HG02588 (cell line): ENCODE data around the gene HNRNPA0.

Experiments used
- ATAC-seq: cut with Tn5 transposase; IDR thresholded peaks from one replicate; pipeline ENCODE4 v1.9.1; 2021; ENCODE audit warnings: mild to moderate bottlenecking, moderate library complexity; ENCODE audit not compliant: unreplicated experiment

The HNRNPA0 gene

DNA sequence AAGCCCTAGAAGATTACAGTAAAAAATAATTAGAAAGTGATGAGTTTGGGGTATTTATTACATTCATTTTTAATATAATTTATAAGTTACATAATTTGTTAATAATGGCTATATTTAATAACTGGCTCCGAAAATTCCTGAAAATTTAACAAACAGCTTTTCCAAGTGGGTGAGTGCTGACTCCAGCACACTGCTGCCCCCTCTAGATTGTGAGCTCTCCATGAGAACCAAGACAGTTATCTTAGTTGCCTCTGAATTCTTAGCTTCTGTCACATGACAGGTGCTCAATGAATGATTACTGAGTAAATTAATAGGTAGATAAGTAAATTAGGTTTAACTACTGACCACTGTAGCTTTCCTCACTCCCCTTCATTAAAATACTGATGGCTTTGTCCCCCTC, 26.1 kb downstream of the HNRNPA0 start:
- ATAC-seq = no peak

DNA sequence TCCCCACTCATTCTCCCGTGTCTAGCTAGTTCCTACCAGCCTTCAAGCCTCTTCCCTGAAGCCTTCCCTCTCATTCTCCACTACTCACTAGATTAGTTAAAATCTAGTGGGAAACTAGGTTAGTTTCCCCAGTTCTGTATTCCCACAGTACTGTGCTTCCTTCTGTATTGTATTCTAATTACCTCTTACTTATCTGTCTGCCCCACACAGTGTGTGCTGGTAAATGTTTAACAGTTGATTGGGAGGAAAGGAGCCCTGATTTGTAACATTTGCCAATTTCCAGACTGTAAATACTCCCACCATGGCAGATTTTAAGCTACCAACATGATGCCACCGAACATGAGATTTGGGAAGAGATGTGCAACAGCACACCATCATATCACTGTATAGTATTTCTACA, 26.5 kb downstream of the HNRNPA0 start:
- ATAC-seq = no peak

DNA sequence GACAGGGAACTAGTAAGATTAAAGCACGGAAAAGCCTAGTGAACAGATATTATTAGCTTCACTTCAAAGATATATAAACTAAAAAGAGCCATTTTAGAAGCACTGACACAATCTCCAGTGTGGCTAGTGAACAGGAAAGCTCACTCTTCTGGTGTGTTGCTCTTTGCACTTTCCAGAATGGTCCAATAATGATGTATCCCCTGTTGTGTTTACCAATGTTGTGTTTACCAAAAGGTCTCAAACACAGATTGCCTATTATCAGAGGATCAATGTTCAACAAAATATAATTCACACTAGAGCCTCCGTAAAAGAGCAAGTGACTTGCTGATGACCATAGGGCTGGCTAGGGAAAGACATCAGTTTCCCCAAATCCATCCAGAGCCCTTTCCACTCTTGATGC, 29.9 kb downstream of the HNRNPA0 start:
- ATAC-seq = no peak

DNA sequence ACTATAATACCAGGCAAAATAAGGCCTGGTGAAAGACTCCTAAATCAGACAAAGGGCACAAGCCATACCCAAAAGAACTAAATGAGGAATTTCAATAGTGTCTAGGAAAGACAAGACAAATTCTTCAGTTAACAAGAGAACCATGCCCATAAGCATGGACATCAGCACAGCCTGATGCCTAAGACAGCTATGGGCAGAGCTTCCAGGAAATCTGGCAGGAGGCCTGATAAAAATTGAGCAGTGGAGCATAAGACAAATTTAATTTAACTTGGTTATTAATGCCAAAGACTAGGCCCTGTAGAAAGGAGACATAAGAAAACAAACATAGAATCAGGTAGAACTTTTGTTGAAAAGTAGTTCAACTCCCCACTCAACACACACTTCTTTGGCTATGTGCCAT, 35.6 kb downstream of the HNRNPA0 start:
- no peak for ATAC-seq

DNA sequence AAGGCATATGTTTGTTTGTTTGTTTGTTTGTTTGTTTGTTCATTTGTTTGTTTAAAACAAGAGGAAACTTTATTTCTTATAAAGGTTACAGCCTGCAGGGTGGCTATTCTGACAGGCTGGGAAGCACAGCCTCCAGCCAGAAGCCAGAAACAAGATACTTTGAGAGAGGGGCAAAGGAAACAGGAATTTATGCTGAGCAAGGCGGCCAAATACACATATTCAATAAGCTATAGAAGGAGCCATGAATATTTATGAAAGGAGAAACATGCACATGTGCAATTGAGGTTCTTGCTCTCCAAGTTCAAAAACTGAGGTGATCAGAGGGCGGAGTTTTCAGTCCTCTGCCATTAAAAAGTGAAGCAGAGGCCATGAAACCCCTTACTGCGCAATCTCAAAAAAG, 37.8 kb downstream of the HNRNPA0 start:
- ATAC-seq = no peak

DNA sequence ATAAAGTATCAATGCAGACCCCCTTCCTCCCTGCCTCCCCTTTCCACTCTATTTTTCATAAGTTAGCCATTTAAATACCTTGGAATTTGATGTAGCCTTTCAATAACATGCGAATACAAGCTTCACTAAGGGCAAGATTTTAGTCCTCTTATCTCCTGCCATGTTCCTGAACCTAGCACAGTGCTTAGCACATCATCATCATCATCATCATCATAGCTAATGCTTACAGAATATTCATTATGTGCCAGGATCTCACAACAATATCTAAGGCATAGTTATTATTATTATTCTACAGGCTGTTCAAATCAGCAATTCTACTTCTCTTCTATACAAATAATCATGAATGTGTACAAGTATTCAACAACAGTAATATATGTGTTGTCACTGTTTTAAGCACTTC, 38.7 kb downstream of the HNRNPA0 start:
- ATAC-seq = no peak

DNA sequence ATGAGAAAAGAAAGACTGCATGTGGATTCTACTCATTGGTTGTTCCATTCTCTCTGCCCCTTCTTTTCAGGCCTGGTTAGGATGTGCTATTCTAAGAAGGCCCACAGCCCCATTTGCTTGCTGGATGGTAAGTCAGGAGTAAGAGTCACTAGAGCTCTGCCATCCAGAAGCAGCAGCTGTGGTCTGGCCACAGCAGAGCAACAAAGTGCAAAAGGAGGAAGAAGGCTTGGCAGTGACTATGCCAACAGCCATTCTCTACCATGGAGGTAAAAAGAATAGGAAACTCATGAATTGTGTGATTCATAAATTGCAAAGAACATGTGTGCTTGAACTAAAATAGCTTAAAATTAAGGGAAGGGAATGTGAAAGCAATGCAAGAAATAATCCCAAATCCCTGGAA, 39.2 kb downstream of the HNRNPA0 start:
- ATAC-seq = no peak

DNA sequence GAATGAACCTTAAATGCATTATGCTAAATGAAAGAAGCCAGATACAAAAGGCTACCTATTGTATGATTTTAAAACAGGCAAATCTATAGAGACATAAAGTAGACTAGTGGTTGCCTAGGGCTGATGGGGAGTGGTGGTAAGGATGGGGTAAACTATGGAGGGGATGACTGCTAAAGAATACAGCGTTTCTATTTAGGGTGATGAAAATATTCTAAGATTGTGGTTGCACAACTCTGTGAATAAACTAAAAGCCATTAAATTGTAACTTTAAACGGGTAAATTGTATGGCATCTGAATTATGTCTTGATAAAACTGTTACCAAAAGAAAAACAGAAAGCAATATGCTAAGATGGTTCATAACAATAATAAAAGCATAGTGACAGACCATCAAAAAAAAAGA, 39.7 kb downstream of the HNRNPA0 start:
- ATAC-seq = no peak

DNA sequence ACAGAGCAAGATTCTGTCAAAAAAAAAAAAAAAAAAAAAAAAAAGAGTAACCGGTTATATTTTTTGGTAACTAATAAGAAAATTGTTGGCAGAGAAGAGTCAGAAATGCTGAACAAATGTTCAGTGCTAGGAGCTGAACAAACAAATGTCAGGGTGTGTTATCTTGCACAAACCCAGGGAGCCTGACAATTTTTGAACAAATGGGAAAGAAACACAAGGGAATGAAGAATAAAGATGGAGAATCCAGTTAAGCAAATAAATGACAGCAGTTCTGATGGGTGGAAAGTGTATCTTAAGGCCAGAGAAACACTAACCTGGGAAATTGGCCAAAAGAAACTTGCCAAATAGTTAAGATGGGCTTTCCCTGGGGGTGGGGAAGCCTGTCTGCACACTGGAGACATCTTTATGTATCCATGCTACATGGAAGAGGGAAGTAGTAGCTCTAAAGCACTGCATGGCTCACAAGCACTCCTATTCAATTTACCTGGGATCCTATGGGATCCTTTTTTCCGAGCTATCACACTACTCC, 42.0 kb downstream of the HNRNPA0 start:
- no peak for ATAC-seq

DNA sequence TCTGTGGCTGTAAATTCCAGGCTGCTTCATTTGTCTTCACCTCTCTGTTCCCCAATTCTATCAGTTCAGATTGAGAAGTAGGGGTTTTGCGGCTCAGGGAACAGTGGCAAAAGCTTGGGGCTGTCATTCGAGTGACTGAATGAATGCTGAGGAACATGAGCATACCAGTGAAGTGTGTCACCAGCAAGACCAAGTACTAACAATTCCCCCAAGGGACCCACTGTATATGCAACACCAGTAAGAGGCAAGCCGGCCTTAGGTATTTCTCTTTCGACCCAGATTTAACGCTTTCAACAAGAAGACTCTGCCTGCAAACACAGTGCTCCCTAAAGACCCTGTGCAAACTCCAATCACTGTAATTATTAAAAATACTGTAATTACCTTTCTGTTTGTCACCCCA, 44.1 kb downstream of the HNRNPA0 start:
- ATAC-seq = no peak

DNA sequence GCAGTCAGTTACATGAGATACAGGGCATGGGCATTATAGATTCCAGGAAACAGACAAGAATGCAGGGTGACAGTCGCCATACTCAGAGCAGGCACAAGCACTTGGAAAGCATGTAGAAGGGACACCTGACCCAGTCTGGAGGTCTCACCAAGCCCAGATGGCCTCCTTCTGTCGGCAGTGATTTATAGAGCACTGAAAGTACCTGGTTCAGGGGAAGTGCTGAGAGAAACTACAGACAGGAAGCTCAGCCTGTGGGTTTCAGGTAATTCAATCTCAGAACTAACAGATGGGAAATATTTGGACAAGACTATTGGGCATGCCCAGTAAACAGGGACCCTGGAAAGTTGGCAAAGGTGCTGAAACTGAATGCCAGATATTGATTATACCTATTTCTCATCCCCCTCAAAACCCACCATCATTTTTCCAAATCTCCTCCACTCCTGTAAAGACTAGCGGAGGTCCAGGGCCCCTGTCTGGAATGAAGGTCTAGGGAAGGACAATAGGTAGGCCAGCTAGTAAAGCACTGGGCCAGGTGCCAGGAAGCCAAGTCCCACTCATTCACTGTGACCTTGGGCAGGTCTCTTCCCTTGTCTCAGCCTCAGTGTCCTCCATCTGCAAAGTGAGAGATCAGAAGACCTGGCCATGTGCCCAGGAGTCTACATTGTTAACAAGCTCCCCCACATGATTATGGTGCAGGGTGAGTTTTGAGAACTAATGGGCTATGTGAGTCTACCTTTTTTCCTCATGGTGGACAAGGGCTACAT, 45.2 kb downstream of the HNRNPA0 start:
- ATAC-seq = no peak

DNA sequence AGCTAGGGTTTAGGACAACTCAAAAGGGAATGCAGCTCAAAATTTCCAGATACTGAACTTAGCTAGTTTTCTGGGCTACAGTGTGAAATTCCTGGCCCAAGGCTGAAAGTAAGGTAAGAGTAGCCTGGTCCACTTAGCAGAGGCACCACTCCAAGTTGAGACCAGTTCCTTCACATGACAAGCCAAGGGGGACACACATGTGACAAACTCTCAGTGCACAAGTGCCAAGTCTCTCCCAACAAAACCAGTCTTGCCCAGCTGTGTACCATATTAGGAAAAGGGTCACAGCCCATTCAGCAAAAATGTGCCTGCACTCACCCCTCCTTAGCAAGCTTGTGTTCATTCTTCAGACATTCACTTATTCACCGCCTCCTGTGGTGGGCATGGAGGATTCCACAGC, 46.1 kb downstream of the HNRNPA0 start:
- no peak for ATAC-seq

DNA sequence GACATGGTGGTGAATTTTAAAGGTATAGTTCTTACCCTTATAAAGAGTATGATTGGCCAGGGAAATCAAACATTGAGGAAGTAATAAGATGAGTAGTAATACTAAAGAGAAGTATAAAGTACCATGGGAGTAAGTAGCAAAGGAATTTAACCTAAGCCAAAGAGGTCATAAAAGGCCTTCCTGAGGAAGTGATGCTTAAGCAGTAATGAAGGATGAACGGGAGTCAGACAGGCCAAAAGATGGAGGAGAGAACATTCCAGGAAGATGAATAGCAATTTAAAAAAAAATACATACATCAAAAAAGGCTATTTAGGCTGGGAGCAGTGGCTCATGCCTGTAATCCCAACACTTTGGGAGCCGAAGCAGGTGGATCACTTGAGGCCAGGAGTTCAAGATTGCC, 47.3 kb downstream of the HNRNPA0 start:
- ATAC-seq = no peak

DNA sequence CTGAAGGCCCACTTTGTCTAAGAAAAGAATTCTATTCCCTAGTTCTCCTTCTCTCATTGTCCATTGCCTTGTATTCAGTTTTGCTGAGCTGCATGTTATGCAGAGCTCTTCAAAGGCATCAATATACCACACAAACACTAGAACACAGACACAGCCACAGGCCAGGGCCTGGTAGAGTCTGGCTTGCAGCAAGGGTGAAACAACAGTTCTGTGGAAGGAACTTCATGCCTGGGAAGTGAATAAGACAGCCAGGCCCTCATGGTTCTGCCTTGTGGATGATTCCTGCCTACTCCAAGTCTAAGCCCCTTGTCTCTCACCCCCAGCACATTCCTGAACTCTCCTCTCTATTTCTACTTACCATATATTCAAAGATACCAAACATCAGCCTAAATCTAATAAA, 49.1 kb downstream of the HNRNPA0 start:
- no peak for ATAC-seq

DNA sequence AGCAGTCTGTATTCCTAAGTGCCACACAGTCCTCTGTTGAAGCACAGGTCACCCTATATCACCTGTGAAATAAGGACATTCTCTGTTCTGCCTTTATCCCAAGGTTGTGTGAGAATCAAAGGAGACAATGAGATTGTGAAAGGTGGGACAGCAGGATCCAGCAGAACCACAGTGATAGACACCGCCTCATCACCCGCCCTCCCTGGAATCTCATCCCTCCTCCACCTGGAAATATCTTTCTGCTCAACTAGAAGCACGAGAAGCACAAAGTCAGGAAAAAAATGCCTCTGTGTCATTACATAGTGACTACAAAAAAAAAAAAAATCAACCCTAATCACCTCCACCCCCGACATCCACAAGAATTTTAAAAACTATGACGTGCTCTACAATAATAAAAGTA, 50.6 kb downstream of the HNRNPA0 start:
- no peak for ATAC-seq

DNA sequence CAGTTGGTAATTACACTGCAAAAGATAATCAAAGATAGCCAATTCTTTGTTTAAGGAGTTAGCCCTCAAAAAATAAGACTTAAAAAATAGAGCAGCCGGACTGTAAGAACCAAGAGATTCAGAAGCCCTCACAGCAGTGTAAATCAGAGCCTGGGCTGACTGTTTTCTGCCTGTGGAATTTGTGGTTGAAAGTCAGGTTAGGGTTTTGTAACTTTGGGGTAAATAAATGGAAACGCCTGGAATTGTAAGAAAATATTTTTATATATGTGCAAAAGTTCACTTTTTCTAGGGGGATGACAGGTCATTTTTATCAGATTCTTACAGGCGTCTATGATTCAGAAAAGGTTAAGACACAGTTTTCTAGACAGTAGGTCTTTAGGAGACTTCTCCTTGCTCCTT, 53.9 kb downstream of the HNRNPA0 start:
- ATAC-seq = no peak

DNA sequence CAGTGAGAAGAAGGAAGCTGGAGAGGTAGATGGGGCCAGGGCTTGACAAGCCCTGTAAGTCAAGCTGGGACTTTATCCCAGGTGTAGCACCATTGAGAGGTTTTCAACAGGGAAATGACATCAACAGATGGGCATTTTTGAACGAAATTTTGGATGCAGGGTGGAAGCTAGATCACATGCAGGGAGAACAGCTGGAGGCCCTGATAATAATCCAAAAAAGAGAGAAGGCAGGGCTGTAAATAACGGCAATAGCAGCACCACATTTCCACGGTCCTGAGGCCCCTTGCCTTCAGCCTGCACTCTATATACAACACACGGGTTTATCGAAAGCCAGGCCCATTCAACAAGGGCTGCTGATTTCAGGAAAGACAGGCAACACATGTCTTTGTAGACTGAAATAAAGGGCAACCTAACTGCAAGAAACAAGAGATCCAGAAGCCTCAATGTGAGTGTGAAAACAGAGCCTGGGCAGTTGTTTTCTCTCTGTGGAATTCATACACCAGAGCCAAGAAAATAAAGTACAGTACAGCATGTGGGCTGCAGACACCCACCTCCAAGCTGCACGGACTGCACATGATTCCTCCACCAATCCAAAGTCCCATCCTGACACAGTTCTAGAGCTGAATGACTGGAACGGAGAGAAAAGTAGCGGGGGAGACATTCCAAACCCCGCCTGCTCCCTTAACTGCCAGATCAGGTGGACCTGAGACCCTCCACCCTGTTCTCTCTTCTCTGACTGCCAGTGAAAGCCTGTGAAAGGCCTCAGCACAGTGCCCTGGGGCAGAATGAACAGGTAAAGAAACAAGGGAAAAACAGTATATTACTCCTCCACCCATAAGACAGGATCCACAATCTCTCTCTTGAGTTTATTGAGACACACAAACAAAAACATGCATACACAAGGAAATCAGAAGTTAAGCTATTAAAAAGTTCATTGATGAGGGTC, 54.6 kb downstream of the HNRNPA0 start:
- no peak for ATAC-seq

DNA sequence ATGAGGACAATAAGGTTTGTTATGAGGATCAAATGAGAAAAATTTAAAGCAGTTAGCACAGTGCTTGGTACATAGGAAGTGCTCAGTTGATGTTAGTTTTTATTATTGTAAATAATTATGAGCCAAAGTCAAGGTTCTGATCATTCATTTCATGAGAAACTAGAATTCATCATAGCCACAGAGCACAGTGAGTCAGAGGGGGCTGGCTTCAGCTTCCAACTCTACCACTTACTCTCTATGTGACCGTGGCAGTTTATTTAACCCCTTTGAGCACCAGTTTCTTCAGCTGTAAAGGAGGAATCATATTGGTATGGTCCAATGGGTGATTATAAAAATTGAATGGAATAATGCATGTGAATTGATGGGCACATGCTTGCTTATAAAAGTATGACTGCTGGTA, 57.7 kb downstream of the HNRNPA0 start:
- ATAC-seq = no peak

DNA sequence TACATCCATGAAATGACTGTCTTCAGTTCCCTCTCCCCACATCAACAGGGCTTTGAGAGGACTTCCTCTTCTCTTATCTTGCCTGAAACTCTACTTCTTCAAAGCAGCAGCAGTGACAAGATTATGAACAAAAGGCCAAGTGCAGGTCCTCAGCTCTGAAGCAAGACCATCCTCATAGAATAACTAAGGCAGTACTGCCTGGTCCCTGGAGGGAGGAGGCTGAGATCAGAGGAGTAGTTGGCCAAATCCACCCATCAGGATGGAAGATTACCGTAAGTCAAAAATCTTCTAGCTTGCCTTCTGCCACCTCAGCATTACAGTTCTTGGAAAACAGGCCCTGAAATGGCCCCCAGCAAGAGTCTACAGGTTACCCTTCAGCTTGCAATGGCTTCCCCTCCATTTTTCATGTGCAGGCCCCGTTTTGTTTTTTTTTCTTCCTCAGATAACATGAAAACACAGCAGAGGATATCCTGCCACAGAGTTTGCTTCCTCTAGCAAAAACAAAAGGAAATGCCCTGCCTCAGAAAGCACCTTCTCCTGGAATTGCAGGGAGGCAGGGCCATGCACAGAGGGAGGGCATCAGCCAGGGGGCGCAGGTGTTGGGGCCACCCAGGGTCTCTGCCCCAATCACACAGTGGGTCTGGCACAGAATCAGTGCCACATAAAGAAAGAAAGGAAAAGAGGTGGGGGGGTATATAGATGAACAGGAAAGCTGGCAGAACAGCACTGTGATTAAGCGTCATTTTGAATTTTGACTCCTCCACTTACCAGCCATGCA, 58.3 kb downstream of the HNRNPA0 start:
- ATAC-seq = no peak
